Testis (tissue), 3 donors: ENCODE data around the gene SYDE2. TPM values are rescaled to one million over a fixed set of nuclear protein-coding genes. Genes with fewer than 3 reads are reported as not detected.

Source experiments
- DNase-seq: peaks from one replicate; pipeline ENCODE4 v3.0.0-alpha.2; 2019
- H3K27ac ChIP-seq, 2 donors: fragments of 200-600 bp; sonication (generic); one replicate each; pipeline ENCODE4 v1.5.1; 2019
- H3K27me3 ChIP-seq: fragments of 200-600 bp; sonication (generic); one replicate; pipeline ENCODE4 v1.5.1; 2019
- H3K36me3 ChIP-seq: fragments of 200-600 bp; sonication (generic); one replicate; pipeline ENCODE4 v1.5.1; 2017; ENCODE audit warnings: low read depth; ENCODE audit errors: missing control alignments
- H3K4me1 ChIP-seq: fragments of 200-600 bp; sonication (generic); one replicate; pipeline ENCODE4 v1.5.1; 2019
- H3K4me3 ChIP-seq, 2 donors: fragments of 200-600 bp; sonication (generic); one replicate each; pipeline ENCODE4 v1.5.1; 2017 to 2019
- H3K9me3 ChIP-seq: fragments of 200-600 bp; sonication (generic); one replicate; pipeline ENCODE4 v1.5.1; 2017
- CTCF ChIP-seq, 3 experiments: fragments of 450-650 bp in 2 of 3; fragments of 200-600 bp in 1 of 3; sonication (generic) in 1 of 3; IDR thresholded peaks; one replicate each; pipeline ENCODE4 v1.5.1; 2016 to 2019; ENCODE audit warnings: antibody characterized with exemption in 3 of 3, mild to moderate bottlenecking in 2 of 3, moderate library complexity in 1 of 3
- POLR2A ChIP-seq: fragments of 450-650 bp; IDR thresholded peaks from one replicate; pipeline ENCODE4 v1.6.1; 2017; ENCODE audit warnings: antibody characterized with exemption, mild to moderate bottlenecking, moderate library complexity
- WGBS, 2 donors: methylation state at CpG; one replicate each; pipeline ENCODE4 v1.1.5; 2018; 5-methylcytosine and 5-hydroxymethylcytosine counted together
- intact Hi-C: fragments of 100-400 bp; cut with DNase I; formaldehyde crosslinking; loops from one replicate; pipeline ENCODE4 v1.15.1; 2023; ENCODE audit warnings: low total_unique reads
- polyA plus RNA-seq: library from polyadenylated mRNA; stranded (reverse); fragments of 350-450 nt; fragmentation: Illumina TruSeq; extraction: RNeasy Lipid Tissue Mini Kit (QIAGEN cat#74804); gene quantifications from one replicate; pipeline ENCODE4 v1.2.3, GENCODE V29; 2014; ENCODE audit warnings: low read depth, low replicate concordance; ENCODE audit not compliant: insufficient read depth
- total RNA-seq, 2 donors: library from RNA; depleted of rRNA; stranded (reverse); fragments of >200 nt; gene quantifications; one replicate each; pipeline ENCODE4 v1.2.3, GENCODE V29; 2016

The SYDE2 gene
- total and polyA plus RNA-seq, 3 donors from 2014 or later: 3.7 to 10.2 (median 8.8) TPM

- H3K4me1 ChIP-seq: no peaks in the 10 kb centered on the region
- H3K27me3 ChIP-seq: no peaks in the 10 kb centered on the region
- no peak for DNase-seq
- intact Hi-C loops: no loop called here
- no peak overlapping the region for H3K27ac ChIP-seq
- no peaks in the 10 kb centered on the region for H3K36me3 ChIP-seq
- H3K4me3 ChIP-seq: no peak overlapping the region
- no peaks in the 10 kb centered on the region for H3K9me3 ChIP-seq
- WGBS, 2 donors: 92 to 98% methylated on average over 1 of the region's 1 CpG
- no peak for TF ChIP-seq CTCF (IDR thresholded peaks at IDR 0.05)
- no peak for TF ChIP-seq POLR2A
These were observed 31.9 kb downstream of the SYDE2 start for GRCh38 chr1:85168884-85169283.

GRCh38 chr1:85166351-85166750, 34.5 kb downstream of the SYDE2 start:
- TF ChIP-seq POLR2A (no peak), CTCF (IDR thresholded peaks at IDR 0.05) (no peak)
- H3K27ac ChIP-seq: no peak overlapping the region
- H3K9me3 ChIP-seq: no peaks in the 10 kb centered on the region
- DNase-seq: no peak
- no peaks in the 10 kb centered on the region for H3K27me3 ChIP-seq
- no peak overlapping the region for H3K4me3 ChIP-seq
- H3K36me3 ChIP-seq: no peaks in the 10 kb centered on the region
- no peaks in the 10 kb centered on the region for H3K4me1 ChIP-seq
- WGBS, 2 donors: 94 to 97% methylated on average over 1 of the region's 1 CpG
- intact Hi-C loops: no loop called here

- Histone ChIP-seq H3K36me3 (no peaks in the 10 kb centered on the region), H3K27ac (no peak overlapping the region), H3K4me1 (no peaks in the 10 kb centered on the region), H3K27me3 (no peaks in the 10 kb centered on the region), H3K9me3 (no peaks in the 10 kb centered on the region), H3K4me3 (no peak overlapping the region)
- 72 to 81% methylated on average over 5 of the region's 5 CpGs for WGBS, 2 donors
- intact Hi-C loops: no loop called here
- DNase-seq: no peak
- no peak for TF ChIP-seq CTCF (IDR thresholded peaks at IDR 0.05)
- no peak for TF ChIP-seq POLR2A
These were observed 41.9 kb downstream of the SYDE2 start for GRCh38 chr1:85158910-85159309.

- TF ChIP-seq POLR2A: no peak
- no peak for TF ChIP-seq CTCF (IDR thresholded peaks at IDR 0.05)
- no peaks in the 10 kb centered on the region for H3K9me3 ChIP-seq
- no peaks in the 10 kb centered on the region for H3K4me1 ChIP-seq
- intact Hi-C loops: no loop called here
- no peak overlapping the region for H3K4me3 ChIP-seq
- H3K36me3 ChIP-seq: no peaks in the 10 kb centered on the region
- no peak for DNase-seq
- H3K27me3 ChIP-seq: no peaks in the 10 kb centered on the region
- no peak overlapping the region for H3K27ac ChIP-seq
These were observed 43.4 kb downstream of the SYDE2 start for GRCh38 chr1:85157436-85157835.

GRCh38 chr1:85153149-85153891, 47.5 kb downstream of the SYDE2 start:
- Histone ChIP-seq H3K4me3 (no peak overlapping the region), H3K4me1 (no peaks in the 10 kb centered on the region), H3K27ac (no peak overlapping the region), H3K27me3 (no peaks in the 10 kb centered on the region), H3K9me3 (no peaks in the 10 kb centered on the region), H3K36me3 (no peaks in the 10 kb centered on the region)
- WGBS, 2 donors: 56 to 58% methylated on average over 4 of the region's 4 CpGs
- TF ChIP-seq POLR2A: no peak
- no peak for TF ChIP-seq CTCF (IDR thresholded peaks at IDR 0.05)
- intact Hi-C loops: no loop called here
- DNase-seq: no peak
